NCI-H146 treated with DMSO at 0.1 percent for 48 hours (cell line): ENCODE data around the gene RTN4R.
"Not testable (repeated sequence)": the region's sequence is repeated elsewhere in the genome, so short reads cannot be mapped to it uniquely, and the experiment has no call there.

Experiments used
- DNase-seq: peaks from one replicate; lab custom pipeline; 2025; ENCODE audit not compliant: unreplicated experiment; lab: John Stamatoyannopoulos, UW

Gene RTN4R

DNA sequence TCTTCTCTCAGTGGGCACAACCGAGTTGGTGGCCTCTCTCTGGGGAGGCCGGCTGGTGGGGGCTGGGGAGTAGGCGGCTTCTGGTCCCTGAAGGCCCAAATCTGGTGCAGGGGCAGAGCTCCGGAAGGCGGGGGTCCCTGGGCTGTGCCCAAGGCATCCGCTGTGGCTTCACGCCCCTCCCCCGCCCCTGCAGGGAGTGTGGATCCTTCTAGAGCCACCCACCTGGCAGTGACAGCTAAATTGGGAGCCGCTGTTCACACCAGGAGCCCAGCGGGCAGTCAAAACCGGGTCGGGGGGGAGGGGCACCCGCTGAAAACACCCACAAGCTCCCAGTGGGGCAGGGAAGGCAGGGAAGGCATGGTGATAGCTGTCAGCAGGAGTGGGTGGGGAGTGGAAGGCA, 4.6 kb upstream of the RTN4R start:
- no peak for DNase-seq

DNA sequence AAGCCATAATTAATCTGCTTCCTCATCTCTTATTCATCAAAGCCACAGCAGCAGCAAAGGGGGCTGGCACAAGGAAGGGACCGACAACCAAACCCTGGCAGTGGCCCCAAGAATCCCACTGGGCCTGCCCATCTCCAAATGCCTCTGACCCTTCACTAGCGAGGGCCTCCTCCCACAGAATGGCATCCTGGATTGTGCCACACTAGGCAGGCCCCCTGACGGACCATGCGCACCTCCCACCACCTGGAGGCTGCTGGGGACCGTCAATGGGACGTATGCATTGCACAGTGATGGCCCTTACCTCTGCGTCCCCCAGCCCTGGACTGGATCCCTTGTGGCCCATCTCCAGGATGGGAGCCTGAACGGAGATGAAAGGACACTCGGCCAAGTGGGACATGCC, 4.1 kb upstream of the RTN4R start:
- DNase-seq = no peak

DNA sequence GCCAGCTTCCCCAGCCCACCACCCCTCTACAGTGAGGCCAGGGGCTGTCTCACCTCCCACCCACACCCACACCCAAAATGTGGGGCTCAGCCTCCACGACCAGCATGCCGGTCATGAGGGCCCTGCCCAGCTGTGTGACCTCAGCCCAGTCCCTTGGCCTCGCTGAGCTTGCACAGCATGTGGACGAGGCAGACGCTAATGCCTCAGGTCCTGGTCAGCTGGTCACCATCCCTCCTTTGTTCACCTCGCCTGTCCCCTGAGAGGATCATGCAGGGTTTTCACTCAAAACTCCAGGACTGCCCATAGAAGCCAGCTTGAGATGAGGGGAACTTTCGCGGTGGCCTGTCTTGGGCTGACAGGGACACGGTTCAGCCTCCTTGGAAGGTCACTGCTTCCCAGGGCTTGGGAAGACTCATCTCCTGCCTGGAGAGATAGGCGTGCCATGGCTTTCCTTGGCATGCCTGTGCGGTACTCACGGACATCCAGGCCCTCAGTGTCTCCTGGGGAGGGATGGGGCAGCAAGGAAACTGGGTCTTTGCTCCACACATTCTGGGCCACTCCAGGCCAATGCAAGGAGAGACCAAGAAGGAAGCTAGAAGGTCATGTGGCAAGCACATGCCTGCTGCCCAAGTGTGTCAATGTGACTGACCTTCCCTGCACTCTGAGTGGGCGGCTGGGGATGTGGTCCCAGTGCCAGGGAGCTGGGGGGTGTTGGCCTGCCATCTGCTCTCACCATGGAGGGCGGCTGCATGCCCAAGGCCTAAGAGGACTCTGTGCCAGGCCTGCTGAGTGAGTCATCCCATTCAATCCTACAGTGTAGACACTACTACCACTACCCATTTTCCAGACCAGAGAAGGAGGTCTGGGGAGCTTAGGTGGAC, 3.2 kb upstream of the RTN4R start:
- no peak for DNase-seq

DNA sequence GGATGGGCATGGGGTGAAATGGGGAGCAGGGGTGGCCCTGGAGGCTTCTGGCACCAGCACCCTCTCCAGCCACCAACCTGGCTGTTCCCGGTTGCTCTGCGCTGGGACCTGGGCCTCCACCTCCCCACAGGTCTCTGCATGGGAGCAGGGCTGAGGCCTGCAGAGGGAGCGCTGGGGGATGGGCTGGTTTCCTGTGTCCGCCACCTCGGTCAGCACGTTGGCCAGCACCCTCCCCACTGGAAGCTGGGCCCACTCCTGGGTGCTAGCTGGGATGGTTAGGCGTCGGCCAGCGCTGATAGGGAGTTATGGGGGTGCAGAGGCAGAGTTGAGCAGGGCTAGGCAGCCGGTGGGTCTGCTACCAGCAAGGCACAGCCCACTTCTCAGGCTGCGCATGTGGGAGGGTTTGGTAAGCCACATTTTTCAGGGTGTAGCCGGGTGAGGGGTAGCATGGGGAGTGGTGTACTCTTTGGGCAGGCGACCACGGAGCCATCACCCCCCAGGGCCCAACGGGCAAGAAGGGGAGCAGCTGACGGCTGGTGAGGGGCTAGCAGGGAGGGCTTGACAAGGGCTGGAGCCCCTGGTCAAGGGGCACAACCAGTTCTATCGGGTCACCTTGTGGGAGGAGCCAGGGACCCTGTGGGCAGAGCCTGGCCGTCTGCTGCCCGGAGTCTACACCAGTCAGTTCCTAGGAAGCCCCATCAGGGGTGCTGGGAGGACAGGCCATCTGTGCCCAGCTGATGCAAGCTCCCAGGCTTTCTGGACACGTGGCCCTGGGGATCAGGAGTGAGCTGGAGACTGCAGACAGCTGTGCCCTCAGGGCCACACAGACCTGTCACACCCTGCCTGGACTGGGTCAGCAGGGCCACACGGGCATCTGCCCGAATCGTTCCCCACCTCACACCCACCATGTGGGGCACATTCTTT, 2.3 kb upstream of the RTN4R start:
- DNase-seq = not testable (repeated sequence)

DNA sequence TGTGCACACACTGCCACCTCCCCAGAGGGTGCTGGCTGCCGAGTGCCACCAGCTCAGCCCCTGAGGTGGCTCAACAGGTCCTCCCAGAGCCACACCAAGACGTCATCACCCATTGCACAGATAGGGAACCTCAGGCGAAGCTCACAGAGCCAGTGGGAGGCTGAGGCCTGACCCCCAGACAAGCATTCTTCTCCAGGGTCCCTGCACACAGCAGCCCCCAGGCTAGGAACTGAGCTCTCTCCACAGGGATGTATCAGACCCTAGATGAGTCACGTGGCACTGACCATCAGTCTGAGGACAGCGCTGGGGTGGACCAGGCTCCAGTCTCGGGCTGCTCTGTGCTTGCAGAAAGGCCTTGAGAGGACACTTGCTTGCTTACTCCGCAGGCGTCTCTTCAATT, 1.6 kb upstream of the RTN4R start:
- not testable (repeated sequence) for DNase-seq

DNA sequence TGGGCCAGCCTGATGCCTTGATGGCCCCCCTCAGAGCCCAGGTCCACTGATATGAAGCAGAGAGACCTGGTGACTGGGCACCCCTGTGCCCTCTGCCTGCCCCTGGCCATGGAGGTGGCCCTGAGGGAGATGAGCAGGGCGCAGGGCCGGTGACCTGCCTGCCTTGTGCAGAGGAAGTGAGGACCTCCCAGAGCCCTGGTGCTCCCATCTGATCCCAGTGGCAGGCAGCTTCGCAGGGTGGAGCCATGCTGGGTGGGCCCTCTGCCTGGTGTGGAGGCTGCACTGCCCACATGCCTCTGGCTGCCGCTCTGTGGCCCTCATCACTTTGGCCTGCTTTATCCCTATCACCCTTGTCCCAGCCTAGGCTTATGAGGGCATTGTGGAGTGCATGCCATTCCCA, 1.1 kb upstream of the RTN4R start:
- not testable (repeated sequence) for DNase-seq

DNA sequence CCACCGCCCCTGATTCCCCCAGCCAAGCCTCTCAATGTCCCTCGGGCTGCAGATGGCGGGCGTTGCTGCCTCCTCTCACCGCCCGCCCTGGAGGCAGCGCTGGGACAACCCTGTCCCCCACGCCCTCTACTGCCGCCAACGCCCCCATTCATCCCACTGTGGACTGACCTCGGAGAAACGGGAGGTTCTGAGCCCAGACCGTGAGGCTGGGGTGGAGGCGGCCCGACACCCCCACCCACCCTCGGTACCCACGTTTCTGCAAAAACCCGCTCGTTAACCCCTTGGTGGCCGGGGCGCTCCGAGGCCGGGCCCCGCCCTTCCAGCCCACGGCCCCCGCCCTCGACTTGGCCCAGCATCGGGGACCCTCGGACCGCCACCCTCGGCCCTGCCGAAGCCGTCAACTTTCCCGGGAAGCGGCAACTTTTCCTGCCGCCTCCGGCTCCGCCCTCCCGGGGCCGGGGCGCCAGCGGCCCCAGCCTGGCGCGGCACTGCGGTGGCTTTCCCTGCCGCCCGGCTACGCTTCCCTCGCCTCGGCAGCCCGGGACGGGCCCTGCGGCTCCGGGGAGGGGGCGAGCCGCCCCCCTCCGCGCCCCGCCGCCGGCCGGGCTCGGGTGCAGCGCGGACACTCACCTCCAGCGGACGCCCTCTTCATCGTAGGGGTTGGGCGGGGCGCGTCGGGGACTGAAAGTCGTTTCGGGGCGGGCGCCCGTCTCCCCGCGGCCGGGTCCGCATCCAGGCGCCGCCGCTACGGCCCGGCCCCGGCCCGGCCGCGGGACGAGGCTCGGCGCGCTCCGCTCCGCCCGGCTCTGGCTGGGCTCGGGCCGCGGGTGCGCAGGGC, 458 bp downstream of the RTN4R start:
- no peak for DNase-seq

DNA sequence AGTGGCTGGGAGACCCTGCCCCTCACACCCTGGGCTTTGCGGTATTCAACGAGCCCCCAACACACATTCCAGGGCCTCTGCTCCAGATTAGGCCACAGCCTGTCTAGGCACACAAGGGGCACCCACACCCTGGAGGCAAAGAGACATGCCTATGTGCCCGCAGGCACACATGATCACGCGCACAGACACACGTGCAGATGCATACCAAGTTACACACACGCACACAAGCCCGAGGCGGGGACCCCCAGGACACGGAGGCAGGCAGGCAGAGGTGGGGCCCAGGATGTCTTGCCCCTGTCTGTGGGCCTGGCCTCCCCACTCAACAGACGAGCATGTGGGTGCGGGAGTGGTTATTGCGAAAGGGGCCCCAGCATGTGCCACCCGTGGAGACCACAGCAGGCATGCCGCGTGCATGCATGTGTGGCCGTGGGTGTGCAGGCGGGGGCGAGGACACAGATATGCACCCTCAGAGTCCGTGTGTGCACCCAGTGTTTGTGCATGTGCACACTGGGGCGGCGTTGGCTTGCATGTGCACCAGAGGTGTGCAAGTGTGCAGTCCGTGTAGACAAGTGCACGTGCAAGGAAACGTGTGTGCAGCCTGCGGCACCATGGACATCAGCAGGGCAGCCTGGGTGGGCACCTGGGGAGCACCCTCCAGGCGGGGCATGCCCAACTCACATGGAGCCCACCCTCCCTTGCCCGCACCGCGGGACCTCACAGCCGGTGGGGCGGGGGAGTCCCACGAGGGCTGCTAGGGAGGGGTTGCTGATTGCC, 1.3 kb downstream of the RTN4R start:
- not testable (repeated sequence) for DNase-seq

DNA sequence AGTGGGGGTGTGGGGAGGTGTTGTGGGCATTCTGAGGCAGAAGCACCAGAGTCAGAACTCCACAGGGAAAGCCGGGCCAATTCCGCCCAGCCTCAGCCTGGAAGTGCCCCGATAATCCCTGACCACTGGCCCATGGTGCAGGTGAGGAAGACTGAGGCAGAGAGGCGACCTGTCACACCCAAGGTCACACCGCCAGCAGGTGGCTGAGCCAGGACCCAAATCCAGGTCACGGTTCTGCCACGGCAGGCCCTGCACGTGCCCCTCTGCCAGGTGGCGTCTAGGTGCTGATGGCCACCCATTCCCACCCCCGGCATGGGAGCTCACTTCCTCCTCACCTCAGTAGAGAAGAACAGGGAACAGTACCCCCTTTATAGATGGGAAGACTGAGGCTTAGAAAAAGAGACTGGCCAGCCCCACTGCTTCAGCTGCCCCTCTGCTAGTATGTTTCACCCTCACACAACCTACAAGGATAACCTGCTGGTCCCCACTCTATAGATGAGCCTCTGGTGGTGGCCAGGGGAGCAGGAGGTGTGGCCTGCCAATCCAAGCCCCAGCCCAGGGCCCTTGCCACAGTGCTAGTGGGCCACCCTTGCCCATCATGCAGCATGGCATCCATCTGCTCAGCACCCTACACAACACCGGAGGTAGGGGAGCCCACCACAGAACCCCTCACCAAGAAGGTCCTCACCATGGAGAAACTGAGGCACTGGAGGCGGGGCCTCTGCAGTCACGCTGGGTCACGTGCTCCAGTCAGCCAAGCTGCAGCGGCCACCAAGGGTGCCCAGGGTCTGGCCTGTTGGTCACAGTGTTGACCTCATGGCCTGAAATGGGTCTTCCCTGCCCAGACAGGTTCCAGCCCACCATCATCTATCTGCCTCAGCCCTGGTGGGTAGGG, 2.1 kb downstream of the RTN4R start:
- DNase-seq = not testable (repeated sequence)

DNA sequence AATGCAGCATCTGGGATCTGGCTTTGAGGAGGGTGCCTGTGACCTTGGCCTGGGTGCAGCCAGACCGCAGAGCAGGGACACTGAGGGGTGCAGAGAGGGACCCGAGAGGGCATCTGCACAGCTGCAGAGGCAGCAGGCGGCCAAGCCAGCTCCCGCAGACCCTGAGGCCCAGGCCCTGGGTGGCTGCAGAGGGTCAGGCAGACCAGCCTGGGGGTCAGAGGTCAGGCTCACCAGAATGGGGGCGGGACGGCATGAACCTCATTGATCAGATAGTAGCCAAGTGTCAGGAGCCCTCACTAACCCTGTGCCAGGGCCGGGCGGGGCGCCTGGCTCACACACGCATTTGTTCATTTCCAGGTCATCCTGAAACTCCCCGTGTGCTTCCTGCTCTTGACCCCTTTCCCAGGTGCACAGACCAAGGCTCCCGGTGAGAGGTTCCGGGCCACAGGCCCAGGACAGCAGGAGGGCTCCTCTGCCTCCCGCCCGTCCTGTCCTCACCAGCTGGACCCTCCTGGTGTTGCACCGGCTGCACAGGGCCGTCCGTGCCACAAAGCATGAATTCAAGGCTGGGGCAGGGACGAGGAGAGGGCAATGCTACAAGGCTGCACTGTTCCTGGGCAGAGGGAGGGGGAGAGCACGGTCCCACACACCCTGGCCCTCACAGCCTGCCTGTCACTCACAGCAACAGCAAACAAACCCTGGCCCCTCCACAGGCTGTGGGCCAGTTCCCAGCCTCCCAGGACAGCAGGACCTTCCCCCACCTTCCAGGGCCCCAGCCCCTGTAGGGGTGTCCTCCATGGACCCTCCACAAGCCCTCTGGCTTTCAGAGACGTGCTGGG, 3.3 kb downstream of the RTN4R start:
- DNase-seq = no peak

DNA sequence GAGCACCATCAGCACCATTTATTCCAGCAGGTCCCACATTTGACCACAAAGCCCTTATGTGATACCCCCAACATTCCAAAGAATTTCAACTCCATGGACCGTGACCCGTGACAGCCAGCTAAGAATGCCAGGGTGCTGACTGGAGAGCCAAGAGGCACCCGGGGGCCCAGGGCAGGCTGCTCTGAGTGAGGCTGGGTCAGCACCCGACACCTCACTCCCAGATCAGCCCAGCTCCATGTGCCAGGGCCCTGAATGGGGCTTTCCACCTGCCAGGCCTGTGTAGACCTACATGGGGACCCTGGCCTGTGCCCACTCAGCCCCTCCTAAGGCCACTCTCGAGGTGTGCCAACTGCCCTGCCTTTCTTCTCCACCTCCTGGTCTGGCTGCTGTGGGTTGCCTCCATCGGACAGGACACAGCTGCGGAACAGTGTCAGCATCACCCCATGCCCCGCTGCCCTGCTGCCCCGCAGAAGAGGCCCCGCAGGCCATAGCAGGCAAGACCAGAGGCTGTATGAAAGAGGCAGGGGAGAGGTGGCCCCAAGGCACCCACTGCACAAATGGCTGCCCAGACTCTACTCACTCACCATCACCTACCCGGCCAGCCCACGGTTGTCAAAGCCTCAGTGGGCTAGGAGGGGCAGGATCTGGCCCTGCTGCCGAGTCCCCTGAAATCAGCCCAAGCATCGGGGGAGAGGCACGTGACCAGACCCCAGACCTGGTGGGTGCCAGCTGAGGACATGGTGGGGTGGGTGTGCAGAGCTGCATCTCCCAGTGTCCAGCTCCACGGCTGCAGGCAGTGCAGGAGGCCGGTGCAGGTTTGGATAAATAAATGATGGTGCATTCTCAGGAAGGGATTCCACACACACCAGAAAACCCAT, 4.5 kb downstream of the RTN4R start:
- not testable (repeated sequence) for DNase-seq

DNA sequence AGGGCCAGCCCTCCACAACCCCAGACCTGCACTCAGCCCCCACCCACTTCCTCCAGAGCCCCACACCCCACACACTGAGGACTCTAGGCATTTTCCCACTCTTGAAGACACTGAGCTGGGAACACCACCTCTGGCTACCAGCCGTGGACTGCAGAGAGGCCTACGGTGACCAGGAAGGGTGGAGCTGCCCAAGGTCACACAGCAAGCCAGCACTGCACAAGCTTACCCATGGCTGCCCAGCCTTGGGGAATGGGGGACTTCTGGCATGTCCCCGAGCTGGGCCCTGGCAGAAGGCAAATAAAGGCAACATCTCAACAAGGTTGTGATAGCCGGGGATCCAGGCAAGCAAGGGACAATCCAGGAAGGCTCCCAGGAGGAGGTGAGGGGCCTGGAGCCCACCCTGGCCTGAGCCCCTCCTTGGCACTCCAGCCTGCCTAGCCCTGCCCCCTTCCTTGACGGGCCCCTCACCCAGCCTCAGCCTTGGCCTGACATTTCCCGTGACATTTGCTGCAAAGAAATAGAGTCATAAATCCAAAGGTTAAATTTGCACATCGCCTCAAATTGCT, 5.5 kb downstream of the RTN4R start:
- DNase-seq = no peak

DNA sequence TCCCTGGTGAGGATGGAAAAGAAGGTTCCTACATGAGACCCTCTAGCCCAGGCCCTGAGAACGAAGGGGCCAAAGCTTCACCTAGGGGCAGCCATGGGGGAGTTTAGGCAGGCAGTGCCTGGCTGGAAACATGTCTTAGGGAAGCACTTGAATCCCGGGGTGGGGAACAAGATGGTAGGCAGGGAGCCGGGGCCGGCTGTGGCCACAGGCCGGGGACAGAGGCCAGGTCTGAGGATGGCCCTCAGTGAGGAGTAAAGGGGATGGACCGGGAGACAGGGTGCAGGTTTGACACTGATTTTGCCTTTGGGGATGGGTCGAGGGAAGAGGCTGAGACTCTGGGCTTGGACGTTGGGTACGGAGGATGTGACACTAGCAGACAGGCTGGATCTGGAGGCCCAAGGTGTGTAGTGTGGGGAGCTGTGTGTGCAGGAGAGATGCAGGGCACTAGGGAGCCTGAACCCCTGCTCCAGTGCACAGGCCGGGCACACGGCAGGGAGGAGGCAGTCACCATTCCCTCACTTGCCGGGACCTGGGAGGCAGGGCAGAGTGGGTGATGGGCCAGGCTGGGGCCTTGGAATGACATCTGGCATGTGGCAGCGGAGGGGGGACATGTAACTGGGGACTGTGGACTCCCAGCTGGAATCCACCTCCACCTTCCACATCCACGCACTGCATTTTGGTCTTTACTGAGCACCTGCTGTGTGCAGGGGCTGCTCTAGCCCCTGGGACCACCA, 6.1 kb downstream of the RTN4R start:
- DNase-seq = no peak

DNA sequence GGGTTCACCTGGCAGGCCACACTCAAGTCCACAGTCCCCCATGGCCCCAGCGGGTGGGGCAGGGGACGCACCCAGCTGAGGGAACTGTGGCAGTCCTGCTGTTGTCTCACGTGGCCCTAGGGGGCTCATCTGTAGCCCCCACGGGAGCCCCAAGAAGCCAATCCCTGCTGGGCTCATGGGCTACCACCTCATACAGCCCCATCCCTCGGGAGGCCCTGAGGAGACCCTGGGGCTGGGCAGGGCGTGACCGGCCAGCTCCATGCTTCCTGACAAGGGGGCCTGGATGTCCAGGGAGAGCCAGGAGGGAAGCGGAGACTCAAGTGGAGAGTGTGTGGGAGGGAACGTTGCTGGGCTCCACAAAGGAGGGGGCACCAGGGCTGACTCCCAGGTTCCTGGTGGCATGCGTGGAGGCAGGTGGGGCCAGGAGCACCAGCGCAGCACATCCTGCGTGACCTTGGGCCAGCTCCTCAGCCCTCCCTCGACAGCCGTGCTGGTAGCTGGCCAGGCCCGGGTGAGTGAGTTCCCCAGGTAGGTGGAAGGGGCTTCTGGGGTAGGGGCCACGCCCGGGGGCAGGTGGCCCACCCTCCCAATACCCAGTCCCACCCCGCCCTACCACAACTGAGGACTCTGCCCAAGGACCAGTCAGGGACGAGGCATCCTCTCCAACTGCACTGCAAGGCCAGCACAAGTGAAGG, 7.9 kb downstream of the RTN4R start:
- DNase-seq = no peak

DNA sequence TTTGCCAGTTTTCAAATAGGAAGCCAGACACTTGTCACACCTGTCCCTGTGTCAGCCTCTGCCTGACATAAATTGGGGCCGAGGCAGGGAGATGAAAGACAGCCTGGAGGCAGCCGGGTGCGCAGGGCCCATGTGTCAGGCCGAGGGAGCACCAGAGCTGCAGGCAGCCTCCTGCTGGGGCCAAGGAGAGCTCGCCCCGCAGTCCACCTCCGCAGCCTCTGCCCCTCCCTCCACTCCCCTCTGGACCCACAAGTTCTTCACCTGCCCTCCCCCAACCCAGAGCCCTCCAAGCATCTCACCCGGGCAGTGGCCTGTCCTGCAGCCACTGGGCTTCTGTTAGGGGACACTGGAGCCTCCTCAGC, 8.8 kb downstream of the RTN4R start:
- no peak for DNase-seq
